Measurements from ENCODE around the gene ALG8. TPM values are rescaled to one million over a fixed set of nuclear protein-coding genes. Genes with fewer than 3 reads are reported as not detected.

Gene ALG8
- polyA plus RNA-seq, 1 of the 3 experiments (the other 2 are of a cell fraction), result 42.0 TPM

GRCh38 chr11:78080084-78080817 is 59.2 kb downstream of the ALG8 start:
- H3K79me2 ChIP-seq (ENCODE audit: insufficient read depth), result peaks cover 44% of the 10 kb centered on the region
- H3K27ac ChIP-seq (ENCODE audit: low read depth in 2 of 2, low read length in 1 of 2), result peak overlapping the region; percentile 84 to 85
- H3K9ac ChIP-seq, result peak overlapping the region; percentile 96
- H3K4me1 ChIP-seq (ENCODE audit: control insufficient read depth in 1 of 2, insufficient read depth in 2 of 2, low read depth in 1 of 2, low read length in 1 of 2), result peaks cover 8 to 15% of the 10 kb centered on the region in 2 experiments; a peak in 2 of 4 replicates
- no peaks in the 10 kb centered on the region for H3K27me3 ChIP-seq (ENCODE audit: insufficient read depth)
- TF ChIP-seq RXRA (IDR thresholded peaks at IDR 0.05; ENCODE audit: borderline replicate concordance, low read depth) (no peak), GATA2 (CRISPR knock-in tag; IDR thresholded peaks at IDR 0.05) (peak; percentile 48), GABPA (IDR thresholded peaks at IDR 0.05; ENCODE audit: low read depth) (no peak), FOXM1 (IDR thresholded peaks at IDR 0.05; ENCODE audit: low read depth) (no peak), FOSL2 (IDR thresholded peaks at IDR 0.05; ENCODE audit: borderline replicate concordance, low read depth) (no peak), JUND (IDR thresholded peaks at IDR 0.05) (no peak), SMC3 (IDR thresholded peaks at IDR 0.05; ENCODE audit: low read depth, low read length) (no peak), FOXJ3 (CRISPR knock-in tag; IDR thresholded peaks at IDR 0.05) (peak; percentile 8; the same call in 1 of the 2 replicates), RCOR1 (IDR thresholded peaks at IDR 0.05; ENCODE audit: low read length) (0 out of 2 replicates have a peak, but pooled peaks have one; percentile 5), TEAD4 (IDR thresholded peaks at IDR 0.05; ENCODE audit: borderline replicate concordance, insufficient read depth) (no peak), POLR2AphosphoS5 (IDR thresholded peaks at IDR 0.05; ENCODE audit: low read depth, low read length) (no peak), RFX5 (IDR thresholded peaks at IDR 0.05; ENCODE audit: low read length) (no peak), MXI1 (IDR thresholded peaks at IDR 0.05; ENCODE audit: low read depth, low read length) (no peak)
- TF ChIP-seq, protein P1, sequence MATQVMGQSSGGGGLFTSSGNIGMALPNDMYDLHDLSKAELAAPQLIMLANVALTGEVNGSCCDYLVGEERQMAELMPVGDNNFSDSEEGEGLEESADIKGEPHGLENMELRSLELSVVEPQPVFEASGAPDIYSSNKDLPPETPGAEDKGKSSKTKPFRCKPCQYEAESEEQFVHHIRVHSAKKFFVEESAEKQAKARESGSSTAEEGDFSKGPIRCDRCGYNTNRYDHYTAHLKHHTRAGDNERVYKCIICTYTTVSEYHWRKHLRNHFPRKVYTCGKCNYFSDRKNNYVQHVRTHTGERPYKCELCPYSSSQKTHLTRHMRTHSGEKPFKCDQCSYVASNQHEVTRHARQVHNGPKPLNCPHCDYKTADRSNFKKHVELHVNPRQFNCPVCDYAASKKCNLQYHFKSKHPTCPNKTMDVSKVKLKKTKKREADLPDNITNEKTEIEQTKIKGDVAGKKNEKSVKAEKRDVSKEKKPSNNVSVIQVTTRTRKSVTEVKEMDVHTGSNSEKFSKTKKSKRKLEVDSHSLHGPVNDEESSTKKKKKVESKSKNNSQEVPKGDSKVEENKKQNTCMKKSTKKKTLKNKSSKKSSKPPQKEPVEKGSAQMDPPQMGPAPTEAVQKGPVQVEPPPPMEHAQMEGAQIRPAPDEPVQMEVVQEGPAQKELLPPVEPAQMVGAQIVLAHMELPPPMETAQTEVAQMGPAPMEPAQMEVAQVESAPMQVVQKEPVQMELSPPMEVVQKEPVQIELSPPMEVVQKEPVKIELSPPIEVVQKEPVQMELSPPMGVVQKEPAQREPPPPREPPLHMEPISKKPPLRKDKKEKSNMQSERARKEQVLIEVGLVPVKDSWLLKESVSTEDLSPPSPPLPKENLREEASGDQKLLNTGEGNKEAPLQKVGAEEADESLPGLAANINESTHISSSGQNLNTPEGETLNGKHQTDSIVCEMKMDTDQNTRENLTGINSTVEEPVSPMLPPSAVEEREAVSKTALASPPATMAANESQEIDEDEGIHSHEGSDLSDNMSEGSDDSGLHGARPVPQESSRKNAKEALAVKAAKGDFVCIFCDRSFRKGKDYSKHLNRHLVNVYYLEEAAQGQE (IDR thresholded peaks at IDR 0.05; ENCODE audit: low read depth, low read length), result no peak
- TF ChIP-seq, protein P2, sequence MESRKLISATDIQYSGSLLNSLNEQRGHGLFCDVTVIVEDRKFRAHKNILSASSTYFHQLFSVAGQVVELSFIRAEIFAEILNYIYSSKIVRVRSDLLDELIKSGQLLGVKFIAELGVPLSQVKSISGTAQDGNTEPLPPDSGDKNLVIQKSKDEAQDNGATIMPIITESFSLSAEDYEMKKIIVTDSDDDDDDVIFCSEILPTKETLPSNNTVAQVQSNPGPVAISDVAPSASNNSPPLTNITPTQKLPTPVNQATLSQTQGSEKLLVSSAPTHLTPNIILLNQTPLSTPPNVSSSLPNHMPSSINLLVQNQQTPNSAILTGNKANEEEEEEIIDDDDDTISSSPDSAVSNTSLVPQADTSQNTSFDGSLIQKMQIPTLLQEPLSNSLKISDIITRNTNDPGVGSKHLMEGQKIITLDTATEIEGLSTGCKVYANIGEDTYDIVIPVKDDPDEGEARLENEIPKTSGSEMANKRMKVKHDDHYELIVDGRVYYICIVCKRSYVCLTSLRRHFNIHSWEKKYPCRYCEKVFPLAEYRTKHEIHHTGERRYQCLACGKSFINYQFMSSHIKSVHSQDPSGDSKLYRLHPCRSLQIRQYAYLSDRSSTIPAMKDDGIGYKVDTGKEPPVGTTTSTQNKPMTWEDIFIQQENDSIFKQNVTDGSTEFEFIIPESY (IDR thresholded peaks at IDR 0.05; ENCODE audit: borderline replicate concordance, low read depth), result no peak
- TF ChIP-seq, protein P3, sequence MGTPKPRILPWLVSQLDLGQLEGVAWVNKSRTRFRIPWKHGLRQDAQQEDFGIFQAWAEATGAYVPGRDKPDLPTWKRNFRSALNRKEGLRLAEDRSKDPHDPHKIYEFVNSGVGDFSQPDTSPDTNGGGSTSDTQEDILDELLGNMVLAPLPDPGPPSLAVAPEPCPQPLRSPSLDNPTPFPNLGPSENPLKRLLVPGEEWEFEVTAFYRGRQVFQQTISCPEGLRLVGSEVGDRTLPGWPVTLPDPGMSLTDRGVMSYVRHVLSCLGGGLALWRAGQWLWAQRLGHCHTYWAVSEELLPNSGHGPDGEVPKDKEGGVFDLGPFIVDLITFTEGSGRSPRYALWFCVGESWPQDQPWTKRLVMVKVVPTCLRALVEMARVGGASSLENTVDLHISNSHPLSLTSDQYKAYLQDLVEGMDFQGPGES (IDR thresholded peaks at IDR 0.05; ENCODE audit: low read depth, low read length), result no peak
- POLR2A ChIA-PET, result interaction anchor here (1.0 to 2.2 kb wide), 5 partner anchors 34 to 494 kb away, joined by 3 to 9 read pairs (median 5); partner anchors contain the start of genes ALG8, INTS4 and NARS2
- peaks cover 7% of the 10 kb centered on the region for H3F3A ChIP-seq (replicated peaks; ENCODE audit: insufficient read depth)
- H3K9me2 ChIP-seq, result no peaks in the 10 kb centered on the region
- 39% methylated on average over 23 of the region's 23 CpGs for WGBS (ENCODE audit: low lambda C conversion rate)
- CTCF ChIA-PET, result interaction anchor here (1.0 to 1.8 kb wide), 3 partner anchors 11 to 484 kb away, joined by 3 to 7 read pairs (median 3); no protein-coding TSS in a partner anchor
- peak overlapping the region; percentile 89 to 95 for H3K4me3 ChIP-seq (ENCODE audit: low read depth in 2 of 2, low read length in 1 of 2)
- peaks cover 18% of the 10 kb centered on the region for H4K20me1 ChIP-seq (ENCODE audit: insufficient read depth)
- H3K36me3 ChIP-seq (replicated peaks in 1 of 2; ENCODE audit: control insufficient read depth in 1 of 2, insufficient read depth in 2 of 2, low read length in 1 of 2), result peaks cover 0 to 15% of the 10 kb centered on the region in 2 experiments
- no peak for DNase-seq
- H3K9me3 ChIP-seq, result no peaks in the 10 kb centered on the region
- H2AFZ ChIP-seq (ENCODE audit: low read depth), result peak overlapping the region; percentile 93
- H3K4me2 ChIP-seq, result peak overlapping the region; percentile 80
